Measurements from ENCODE around the gene OCA2.
"Not testable (repeated sequence)": the region's sequence is repeated elsewhere in the genome, so short reads cannot be mapped to it uniquely, and the experiment has no call there.

The OCA2 gene

DNA sequence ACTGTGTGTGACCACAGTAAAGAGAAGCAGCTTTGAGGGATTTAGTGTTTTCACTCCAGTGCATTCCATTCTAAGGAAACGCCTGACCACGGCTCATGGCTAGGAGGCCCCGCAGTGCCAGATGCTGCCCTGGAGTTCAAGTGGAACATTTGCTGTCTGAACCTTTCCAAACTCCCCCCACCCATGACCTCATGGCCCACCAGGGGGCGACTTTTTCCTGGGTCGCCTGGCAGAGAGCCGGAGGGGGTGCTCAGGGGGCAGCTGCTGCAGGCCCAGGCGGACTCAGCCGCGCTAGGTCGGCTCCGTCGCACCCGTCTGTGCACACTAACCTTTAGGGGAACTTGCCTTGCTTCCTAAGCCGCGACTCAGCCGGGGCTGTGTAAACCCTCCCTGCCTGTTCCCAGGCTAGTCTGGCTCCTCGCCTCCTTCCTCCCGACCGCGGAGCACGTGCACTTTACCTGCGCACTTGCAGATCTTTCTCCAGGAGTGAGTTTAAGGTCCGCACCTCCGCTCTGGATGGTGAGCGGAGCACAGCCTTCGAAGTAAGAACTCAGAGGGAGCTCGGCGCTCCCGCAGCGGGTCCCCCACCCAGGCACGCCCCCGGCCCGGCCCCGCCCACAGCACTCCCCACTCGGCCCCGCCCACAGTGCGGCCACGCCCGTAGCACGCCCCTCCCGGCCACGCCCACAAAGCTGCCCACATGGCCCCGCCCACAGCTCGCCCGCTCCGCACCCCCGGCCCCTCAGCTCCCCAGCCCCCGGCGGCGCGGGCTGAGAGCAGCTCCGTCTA lies at the start of gene OCA2:
Gene OCA2 (minus strand): TSS at position 550 of the 789 bp plus-strand sequence. CDS start 17,441 bp downstream, outside the sequence.
- DNase-seq: peak in 1 of 56 donors; percentile 40

DNA sequence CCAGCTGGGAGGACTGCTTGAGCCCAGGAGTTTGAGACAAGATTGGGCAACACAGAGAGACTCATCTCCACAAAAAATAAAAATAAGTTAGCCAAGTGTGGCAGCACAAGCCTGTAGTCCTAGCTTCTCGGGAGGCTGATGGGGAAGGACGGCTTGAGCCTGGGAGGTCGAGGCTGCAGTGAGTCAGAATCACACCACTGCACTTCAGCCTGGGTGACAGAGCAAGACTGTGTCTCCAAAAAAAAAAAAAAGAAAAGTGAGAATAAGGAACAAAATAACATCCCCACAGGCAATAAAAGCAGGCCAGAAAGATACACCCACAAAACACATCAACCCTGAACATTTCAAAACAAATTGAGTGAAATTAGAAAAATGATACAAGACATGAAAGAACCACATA lies 48.7 kb upstream of the OCA2 start:
- DNase-seq: no peak

DNA sequence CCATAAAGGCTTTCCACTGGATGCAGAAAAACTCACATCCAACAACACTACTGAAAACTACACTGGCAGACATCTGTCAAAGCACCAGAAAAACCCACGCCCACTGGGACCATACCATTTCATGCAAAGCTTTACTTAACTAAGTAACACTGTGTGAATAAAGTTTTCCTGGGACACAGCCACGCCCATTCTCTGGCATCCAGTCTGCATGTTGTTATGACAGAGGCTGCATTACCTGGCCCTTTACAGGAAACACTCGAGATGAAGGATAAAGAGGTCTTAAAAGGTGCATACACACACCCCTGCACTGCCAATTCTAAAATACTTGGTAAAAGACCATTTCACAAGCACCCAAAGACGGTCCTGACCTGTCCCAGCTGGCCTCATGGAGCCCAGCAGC lies 46.3 kb upstream of the OCA2 start:
- not testable (repeated sequence) for DNase-seq

DNA sequence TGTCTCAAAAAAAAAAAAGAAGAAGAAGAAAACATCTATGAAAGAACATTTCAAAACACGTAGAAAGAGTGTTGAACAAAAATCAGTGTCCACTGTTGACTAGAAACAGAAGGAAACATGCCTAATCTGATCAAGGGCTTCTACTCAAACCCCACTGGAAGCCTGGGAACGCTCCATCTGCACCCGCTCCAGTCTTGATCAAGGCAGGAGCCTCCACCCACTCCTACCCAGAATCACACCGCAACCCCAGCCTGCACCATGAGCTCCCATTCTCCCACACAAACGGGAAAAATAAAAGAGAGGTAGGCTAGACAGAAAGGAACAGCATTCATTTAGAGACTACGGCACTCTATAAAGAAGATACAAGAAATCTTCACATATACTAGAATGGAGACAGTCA lies 40.9 kb upstream of the OCA2 start:
- peak in 3 of 56 donors; percentile 18 to 29 (median 21) for DNase-seq

DNA sequence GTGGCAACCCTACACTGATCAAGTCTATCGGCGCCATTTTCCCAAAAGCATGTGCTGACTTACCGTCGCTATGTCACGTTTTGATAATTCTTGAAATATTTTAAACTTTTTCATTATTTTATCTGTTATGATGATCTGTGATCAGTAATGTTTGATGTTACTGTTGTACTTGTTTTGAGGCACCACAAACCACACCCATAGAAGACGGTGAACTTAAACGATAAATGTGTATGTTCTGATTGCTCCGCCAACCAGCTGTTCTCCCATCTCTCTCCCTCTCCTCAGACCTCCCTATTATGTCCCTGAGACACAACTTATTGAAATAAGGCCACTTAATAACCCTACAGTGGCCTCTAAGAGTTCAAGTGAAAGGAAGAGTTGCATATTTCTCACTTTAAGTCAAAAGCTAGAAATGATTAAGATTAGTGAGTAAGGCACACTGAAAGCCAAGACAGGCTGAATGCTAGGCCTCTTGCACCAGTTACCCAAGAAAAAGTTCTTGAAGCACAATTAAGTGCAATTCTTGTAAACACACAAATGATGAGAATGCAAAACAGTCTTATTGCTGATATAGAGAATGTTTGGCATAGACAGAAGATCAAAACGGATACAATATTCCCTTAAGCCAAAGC lies 38.4 kb upstream of the OCA2 start:
- not testable (repeated sequence) for DNase-seq

DNA sequence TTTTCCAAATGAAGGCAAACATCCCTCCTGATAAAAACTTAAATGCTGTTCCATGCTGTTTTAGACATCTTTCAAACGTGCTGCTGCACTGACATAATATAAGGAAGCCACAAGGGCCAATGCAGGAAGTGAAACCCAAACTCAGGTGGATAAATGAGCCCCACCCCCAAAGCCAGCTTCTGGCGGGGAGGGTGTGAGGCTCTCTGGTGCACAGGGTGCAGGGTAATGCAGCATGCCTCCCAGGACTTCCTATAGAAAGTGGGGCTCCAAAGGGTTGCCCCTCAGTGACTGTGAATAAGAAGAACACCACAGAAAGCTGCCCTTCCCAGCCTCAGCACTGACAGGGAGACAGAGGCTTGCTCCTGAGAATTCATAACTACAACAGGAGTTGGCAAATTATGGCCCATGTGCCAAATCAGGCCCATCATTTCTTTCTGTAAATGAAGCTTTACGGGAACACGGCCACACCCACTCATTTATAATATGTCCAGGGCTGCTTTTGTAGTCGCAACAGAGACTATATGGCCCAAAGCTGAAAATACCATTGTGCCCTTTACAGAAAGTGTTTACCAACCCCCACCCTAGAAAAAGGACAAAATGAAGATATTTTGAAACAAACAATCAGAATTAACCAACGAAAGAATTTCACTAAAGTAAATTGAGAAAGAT lies 37.3 kb upstream of the OCA2 start:
- not testable (repeated sequence) for DNase-seq

DNA sequence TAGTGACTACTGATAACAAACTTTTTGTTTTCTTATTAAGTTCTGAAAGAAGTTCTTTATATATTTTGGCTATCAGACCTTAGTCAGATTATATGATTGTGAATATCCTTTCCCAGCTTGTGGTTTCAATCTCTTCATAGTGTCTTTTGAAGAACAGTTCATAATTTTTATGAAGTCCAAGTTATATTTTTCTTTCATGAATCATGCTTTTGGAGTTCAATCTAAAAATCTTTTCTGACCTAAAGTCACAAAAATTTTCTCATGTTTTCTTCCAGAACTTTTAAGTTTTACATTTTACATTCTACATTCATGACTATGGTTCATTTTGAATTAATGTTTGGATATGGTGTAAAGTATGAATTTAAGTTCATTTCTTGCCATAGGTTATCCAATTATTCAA lies 34.2 kb upstream of the OCA2 start:
- DNase-seq: no peak

DNA sequence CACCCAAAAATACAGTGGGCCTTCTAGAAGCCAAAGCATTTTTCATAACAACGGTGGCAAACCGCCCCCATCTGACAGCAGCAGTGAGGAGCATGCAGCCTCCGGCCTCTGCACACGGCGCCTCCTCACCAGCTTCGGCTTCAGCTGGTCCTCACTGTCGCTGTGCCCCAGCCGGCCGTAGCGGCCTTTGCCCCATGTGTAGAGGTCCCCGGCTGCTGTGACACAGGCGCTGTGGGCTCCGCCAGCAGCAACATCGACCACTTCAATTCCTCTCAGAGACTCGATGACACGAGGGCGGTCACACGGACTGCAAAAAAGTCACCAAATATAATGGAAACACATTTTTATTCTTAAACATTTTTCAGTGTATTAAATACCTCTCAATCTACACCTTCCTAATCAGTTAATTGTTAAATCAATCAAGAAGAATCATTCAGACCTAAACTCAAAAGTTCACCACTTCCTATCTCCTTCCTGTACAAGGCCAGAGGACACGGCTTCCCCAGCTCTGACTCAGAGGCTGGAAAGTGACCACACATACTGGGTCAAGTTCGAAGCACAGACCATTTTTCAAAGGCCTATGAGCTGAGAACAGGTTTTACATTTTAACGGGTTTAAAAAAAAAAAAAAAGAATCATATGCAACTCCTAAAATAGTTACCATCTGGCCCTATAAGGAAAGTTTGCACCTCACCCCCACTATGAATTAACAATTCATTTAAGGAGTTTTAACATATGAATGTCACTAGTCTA lies 33.6 kb upstream of the OCA2 start:
- no peak for DNase-seq

DNA sequence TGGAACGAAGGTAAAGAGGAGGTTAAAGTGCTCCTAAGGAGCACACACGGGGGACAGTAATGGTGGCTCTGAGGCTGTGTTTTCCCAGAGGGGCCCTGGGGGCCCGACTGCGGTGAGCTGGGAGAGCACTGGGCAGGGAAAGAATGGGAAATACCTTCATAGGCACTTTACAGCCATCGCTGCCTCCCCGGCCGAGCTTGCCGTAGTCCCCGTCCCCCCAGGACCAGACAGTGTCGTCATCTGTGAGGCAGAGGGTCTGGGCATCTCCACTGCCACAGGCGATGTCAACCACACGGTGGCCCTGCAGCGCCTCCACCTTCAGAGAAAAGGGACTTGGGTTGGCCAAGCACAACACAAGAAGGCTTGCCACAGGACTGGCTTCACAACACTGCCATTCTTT lies 32.8 kb upstream of the OCA2 start:
- DNase-seq: no peak

DNA sequence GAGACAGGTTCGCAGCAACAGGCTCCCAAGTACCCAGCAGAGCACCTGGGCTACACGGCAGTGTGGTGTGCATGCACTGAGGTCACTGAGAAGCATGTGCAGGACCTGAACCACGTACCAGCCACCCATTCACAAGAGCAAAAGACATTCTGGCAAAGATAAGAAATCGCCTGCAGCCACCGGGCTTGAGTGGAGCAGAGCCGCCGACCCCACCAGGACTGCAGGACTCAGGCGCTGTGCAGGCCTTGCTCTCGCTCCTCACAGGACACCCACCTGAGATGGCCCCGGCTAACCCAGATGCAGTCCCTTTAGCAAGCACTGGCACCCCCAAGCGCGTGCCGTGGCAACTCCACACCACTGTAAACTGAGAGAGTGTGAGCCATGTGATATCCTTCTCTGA lies 32.3 kb upstream of the OCA2 start:
- DNase-seq: no peak

DNA sequence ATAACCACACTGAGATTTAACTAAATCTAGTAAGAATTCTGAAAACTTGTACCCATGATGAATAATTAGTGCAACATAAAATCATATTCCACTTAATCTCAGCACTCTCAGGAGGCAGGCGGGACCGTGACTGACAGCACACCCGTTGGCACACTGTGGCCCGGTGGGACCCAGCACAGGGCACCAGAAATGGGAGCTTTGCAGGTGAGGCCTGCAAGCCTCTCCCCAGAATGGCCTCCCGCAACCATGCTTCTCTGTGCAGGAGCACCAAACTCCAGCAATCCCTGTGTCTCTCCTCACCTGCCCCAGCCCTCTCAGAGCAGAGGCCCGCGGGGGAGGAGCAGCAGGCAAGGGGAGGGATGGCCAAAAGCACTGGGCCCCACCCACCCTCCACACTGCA lies 31.5 kb upstream of the OCA2 start:
- DNase-seq: no peak

DNA sequence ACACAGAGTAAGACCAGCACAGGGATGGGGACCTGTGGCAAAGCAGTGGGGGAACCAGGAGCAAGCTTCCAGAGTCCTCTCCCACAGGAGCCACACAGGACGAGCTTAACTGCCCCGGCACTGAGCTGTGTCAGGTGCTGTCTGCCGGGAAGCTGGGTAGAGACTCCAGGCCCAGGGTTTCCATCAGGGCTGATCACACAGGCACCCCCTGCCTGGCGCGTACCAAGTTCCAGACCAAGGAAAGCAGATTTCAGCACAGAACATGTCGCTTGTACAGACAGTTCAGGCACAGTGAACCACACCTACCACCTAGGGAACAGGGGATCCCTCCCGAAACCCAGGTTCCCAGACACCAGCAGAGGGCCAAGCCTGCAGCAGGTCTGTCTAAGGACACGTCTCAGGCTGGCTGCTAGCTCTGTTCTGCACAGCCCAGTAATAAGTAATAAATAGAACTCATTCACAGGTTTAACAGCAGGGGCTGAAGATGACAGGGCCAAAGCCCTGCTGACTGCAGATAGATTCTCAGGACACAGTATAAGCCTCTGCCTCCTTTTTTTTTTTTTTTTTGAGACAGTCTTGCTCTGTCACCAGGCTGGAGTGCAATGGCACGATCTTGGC lies 30.2 kb upstream of the OCA2 start:
- no peak for DNase-seq

DNA sequence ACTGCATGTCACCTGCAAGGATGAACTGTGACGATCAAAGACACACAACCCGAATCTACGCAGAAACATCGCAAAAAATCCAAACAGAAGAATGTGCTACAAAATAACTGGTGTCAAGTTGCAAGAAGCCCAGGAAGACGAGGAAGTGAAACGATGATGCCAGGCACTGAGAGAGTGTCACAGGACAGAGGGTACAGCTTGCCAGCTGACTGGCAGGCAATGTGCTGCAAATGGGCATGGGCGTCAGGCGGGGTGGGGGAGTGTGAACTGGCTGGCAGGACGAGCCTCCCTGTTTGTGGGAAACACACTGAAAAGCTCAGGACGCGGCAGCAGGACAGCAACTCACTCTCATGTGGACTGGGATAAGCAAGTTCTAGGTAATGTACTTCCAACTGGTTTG lies 28.9 kb upstream of the OCA2 start:
- DNase-seq: peak in 52 of 56 donors; percentile 19 to 91 (median 68)

DNA sequence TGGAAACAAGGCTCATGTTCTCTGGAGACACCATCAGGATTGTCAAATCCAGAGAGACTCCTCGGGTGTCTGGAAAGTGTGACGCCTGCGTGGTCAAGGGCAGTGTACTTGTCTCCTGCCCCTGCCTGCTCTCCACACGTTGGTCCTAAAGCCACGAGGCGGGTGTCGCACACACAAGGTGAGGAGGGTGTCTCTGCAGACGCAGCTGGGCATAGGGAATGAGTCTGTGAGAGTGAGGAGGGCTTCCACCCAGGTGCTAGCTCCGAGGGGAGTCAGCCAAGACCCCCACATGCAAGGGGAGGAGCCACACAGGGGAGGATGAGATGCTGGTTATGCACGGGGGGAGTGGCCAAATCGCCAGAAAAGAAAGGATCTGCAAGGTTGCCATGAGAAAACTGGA lies 27.9 kb upstream of the OCA2 start:
- no peak for DNase-seq

DNA sequence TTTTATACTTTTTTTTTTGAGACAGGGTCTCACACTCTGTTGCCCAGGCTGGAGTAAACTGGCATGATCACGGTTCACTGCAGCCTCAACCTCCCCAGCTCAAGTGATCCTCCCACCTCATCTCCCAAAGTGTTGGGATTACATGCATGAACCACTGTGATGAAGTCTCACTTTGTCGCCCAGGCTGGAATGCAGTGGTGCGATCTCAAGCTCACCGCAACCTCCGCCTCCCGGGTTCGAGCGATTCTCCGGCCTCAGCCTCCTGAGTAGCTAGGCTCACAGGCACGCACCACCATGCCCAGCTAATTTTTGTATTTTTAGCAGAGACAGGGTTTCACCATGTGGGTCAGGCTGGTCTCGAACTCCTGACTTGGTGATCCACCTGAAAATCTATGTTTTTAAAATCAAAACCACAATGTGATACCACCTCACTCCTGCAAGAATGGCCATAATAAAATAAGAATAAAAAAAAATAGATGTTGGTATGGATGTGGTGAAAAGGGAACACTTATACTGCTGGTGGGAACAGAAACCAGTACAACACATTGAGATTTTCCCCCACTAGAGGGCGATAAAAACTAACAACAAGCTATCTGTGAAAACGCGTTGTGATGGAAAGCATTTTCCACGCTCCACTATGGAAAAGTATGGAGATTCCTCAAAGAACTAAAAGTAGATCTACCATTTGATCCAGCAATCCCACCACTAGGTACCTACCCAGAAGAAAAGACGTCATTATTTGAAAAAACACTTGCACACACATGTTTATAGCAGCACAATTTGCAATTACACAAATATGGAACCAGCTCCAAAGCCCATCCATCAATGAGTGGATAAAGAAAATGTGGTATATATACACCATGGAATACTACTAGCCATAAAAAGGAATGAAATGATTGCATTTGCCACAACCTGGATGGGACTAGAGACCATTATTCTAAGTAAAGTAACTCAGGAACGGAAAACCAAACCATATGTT lies 26.8 kb upstream of the OCA2 start:
- peak in 3 of 56 donors; percentile 4 to 61 (median 42) for DNase-seq

DNA sequence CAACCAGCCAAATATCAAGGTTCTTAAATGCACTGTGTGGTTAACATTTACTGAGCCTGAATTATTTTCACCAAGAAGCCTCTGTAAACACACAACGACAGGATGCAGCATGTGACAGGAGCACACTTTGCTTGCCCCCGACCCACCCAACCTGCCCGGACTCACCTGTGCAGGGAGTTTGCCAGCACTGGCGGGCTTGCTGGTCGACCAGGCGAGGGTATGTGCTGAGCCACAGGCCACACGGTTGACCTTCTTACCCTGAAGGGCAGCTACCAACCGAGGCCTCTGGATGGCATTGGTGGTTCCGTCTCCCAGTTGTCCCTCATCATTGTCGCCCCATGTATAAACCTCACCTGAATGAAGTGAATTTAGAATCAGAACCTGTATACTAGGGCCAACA lies 25.7 kb upstream of the OCA2 start:
- no peak for DNase-seq

DNA sequence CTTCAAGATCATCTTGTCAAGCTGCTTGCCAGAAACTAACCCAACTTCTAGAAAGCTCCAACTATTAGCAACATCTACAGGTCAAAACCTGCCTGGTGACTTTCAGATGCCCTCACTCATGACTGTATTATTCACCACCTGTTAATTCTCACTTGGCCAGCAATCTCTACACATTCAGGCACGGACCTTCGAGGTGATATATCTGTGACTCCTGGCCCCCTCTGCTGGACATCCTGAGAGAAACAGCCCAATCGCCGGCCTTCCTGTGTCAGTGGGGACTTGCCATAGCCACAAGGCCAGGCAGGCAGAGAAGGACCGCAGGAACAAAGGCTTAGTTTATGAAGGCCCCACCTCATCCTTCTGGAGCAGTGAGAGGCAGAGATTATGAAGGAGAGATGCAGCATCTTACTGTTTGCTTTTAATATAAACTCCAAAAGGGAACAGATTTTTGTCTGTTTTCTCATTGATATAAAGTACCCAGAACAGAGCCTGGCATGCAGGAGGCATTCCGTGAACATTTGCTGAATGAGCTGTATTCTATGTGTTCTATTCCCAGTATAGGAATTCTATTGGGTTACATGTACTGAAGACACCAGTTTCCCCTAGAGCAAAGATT lies 24.4 kb upstream of the OCA2 start:
- peak in 39 of 56 donors; percentile 7 to 80 (median 34) for DNase-seq

DNA sequence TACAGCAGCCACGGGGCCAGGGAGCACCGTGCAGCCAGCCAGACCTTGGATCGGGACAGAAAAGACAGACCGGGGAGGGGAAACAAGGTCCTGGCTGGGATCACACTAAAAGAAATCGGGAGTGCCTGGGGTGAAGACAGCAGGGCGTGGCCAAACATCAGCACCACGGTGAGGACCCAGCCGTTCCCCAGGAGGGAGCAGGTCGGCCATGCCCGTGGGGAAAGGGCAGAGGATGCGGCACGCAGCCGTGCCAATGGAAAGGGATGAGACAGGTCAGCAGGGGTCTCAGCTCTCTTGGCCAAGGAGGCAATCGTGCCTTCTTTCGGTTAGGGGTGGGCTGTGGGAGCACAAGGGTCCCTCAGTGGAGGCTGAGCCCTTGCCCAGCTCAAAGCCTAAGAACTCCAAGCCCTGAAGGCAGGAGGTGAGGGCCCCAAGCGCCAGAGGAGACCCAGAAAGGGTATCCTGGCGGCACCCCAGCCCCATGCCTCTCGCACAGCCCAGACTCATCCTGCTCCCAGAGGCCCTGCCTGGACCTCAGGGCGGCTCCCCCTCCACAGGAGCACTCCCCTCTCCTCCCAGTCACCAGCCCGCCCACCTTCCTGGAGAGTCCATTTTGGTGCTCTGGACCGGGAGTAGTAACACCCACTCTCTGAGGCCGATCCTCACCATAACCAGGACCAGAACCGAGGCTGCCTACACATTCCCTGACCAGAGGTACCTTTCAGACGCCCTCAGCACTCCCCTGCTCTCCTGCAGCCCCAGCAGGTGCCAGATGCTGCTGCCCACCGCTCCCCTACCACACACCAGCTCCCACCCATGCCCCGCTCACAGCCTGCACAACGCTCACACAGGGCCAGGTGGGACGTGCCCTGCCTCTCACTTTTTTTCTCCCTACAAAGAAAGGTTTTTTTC lies 23.2 kb upstream of the OCA2 start:
- DNase-seq: no peak
